GM23338 (cell line): Measurements from ENCODE around the gene KIF15. TPM values are rescaled to one million over a fixed set of nuclear protein-coding genes. Genes with fewer than 3 reads are reported as not detected.

Source experiments
- ATAC-seq: fragments of 200-7000 bp; cut with Tn5 transposase; 3 replicates; pipeline ENCODE4 v1.9.1; 2020
- DNase-seq: peaks from one replicate; pipeline ENCODE4 v3.0.0-alpha.2; 2015; ENCODE audit warnings: low spot score
- H2AFZ ChIP-seq: fragments of 200-600 bp; sonication (generic); 2 replicates; pipeline ENCODE4 v1.8.0; 2016; ENCODE audit warnings: antibody characterized with exemption, mild to moderate bottlenecking, moderate library complexity
- H3F3A ChIP-seq: fragments of 200-600 bp; sonication (generic); replicated peaks from 2 replicates; pipeline ENCODE4 v1.8.0; 2017; ENCODE audit warnings: antibody characterized with exemption, mixed run types, low read depth
- H3K27ac ChIP-seq: fragments of 200-600 bp; sonication (generic); 2 replicates; pipeline ENCODE4 v1.6.1; 2016; ENCODE audit warnings: low read depth
- H3K27me3 ChIP-seq: fragments of 200-600 bp; sonication (generic); 2 replicates; pipeline ENCODE4 v1.8.0; 2016; ENCODE audit warnings: mild to moderate bottlenecking, mixed run types, moderate library complexity; ENCODE audit not compliant: insufficient read depth
- H3K36me3 ChIP-seq: fragments of 200-600 bp; sonication (generic); 2 replicates; pipeline ENCODE4 v1.8.0; 2016; ENCODE audit warnings: mild to moderate bottlenecking; ENCODE audit not compliant: insufficient read depth
- H3K4me1 ChIP-seq: fragments of 200-600 bp; sonication (generic); 2 replicates; pipeline ENCODE4 v1.8.0; 2016; ENCODE audit warnings: mild to moderate bottlenecking, moderate library complexity; ENCODE audit not compliant: insufficient read depth
- H3K4me2 ChIP-seq: fragments of 200-600 bp; sonication (generic); 2 replicates; pipeline ENCODE4 v1.7.1; 2017; ENCODE audit warnings: mixed run types
- H3K4me3 ChIP-seq: fragments of 200-600 bp; sonication (generic); 2 replicates; pipeline ENCODE4 v1.6.1; 2016; ENCODE audit warnings: mixed run types
- H3K79me2 ChIP-seq: fragments of 200-600 bp; sonication (generic); replicated peaks from 2 replicates; pipeline ENCODE4 v1.8.0; 2017; ENCODE audit warnings: mild to moderate bottlenecking; ENCODE audit not compliant: insufficient read depth
- H3K9me2 ChIP-seq: fragments of 200-600 bp; sonication (generic); 2 replicates; pipeline ENCODE4 v1.8.0; 2017; ENCODE audit not compliant: insufficient read depth
- H4K20me1 ChIP-seq: fragments of 200-600 bp; sonication (generic); replicated peaks from 2 replicates; pipeline ENCODE4 v1.8.0; 2017; ENCODE audit warnings: mild to moderate bottlenecking; ENCODE audit not compliant: insufficient read depth
- H3K27ac Mint-ChIP-seq: 2 replicates; pipeline ENCODE4 v1.8.0; 2020; ENCODE audit warnings: inconsistent platforms, mild to moderate bottlenecking, moderate library complexity, mixed read lengths
- H3K27me3 Mint-ChIP-seq: 3 replicates; pipeline ENCODE4 v1.8.0; 2022; ENCODE audit warnings: low read depth, mild to moderate bottlenecking, moderate library complexity, mixed read lengths, inconsistent platforms; ENCODE audit not compliant: insufficient read depth, poor library complexity
- H3K36me3 Mint-ChIP-seq: 3 replicates; pipeline ENCODE4 v1.8.0; 2021; ENCODE audit warnings: low read depth, mild to moderate bottlenecking, inconsistent platforms, moderate library complexity, mixed read lengths
- H3K4me1 Mint-ChIP-seq: 3 replicates; pipeline ENCODE4 v1.8.0; 2020; ENCODE audit warnings: mild to moderate bottlenecking, inconsistent platforms, mixed read lengths
- H3K4me3 Mint-ChIP-seq: 3 replicates; pipeline ENCODE4 v1.8.0; 2021; ENCODE audit warnings: moderate library complexity, mild to moderate bottlenecking, inconsistent platforms, mixed read lengths
- H3K9me3 Mint-ChIP-seq: 3 replicates; pipeline ENCODE4 v1.8.0; 2020; ENCODE audit warnings: moderate library complexity, mild to moderate bottlenecking, inconsistent platforms, mixed read lengths
- EZH2phosphoT487 ChIP-seq: fragments of 200-600 bp; sonication (generic); IDR thresholded peaks from one replicate; pipeline ENCODE4 v1.8.1; 2018; ENCODE audit warnings: antibody characterized with exemption; ENCODE audit not compliant: unreplicated experiment
- JUNB ChIP-seq: IDR thresholded peaks from one replicate; pipeline ENCODE4 v1.6.1; 2016; ENCODE audit warnings: antibody characterized with exemption; ENCODE audit not compliant: unreplicated experiment
- NANOG ChIP-seq: IDR thresholded peaks from 2 replicates; pipeline ENCODE4 v1.6.1; 2016; ENCODE audit warnings: antibody characterized with exemption, borderline replicate concordance
- POLR2AphosphoS5 ChIP-seq: IDR thresholded peaks from 2 replicates; pipeline ENCODE4 v1.6.1; 2016; ENCODE audit warnings: antibody characterized with exemption, low read depth
- STAT1 ChIP-seq: IDR thresholded peaks from one replicate; pipeline ENCODE4 v1.6.1; 2016; ENCODE audit warnings: antibody characterized with exemption; ENCODE audit not compliant: unreplicated experiment
- ZNF114 ChIP-seq: fragments of 250-450 bp; sonication (Bioruptor Pico); IDR thresholded peaks from 2 replicates; pipeline ENCODE4 v1.5.0; 2020; ENCODE audit warnings: mild to moderate bottlenecking, moderate library complexity
- ZNF331 ChIP-seq: fragments of 250-450 bp; sonication (Bioruptor Pico); IDR thresholded peaks from 2 replicates; pipeline ENCODE4 v1.5.0; 2020; ENCODE audit warnings: low read depth, mild to moderate bottlenecking, moderate library complexity
- polyA plus RNA-seq: library from polyadenylated mRNA; unstranded; fragments of >200 nt; fragmentation: Nextera tagmentation; extraction: Ambion mirVana; gene quantifications from 2 replicates; pipeline ENCODE4 v1.2.1, GENCODE V29; 2016
- total RNA-seq: library from RNA; depleted of rRNA; stranded (reverse); fragments of >200 nt; shearing (Covaris generic); gene quantifications from 2 replicates; pipeline ENCODE4 v1.2.3, GENCODE V29; 2014
- TF ChIP-seq, protein P1 (sequence below), 2 experiments: fragments of 200-600 bp in 1 of 2; sonication (generic) in 1 of 2; conservative IDR thresholded peaks; 2 replicates each; pipeline versions ENCODE4 v1.5.1 to v1.6.1; 2016 to 2017; ENCODE audit warnings: antibody characterized with exemption in 2 of 2, low read depth in 2 of 2, mild to moderate bottlenecking in 2 of 2, moderate library complexity in 1 of 2
- TF ChIP-seq, protein P2 (sequence below): IDR thresholded peaks from 2 replicates; pipeline ENCODE4 v1.6.1; 2016; ENCODE audit warnings: antibody characterized with exemption
- TF ChIP-seq, protein P3 (sequence below): IDR thresholded peaks from one replicate; pipeline ENCODE4 v1.6.1; 2018; ENCODE audit warnings: antibody characterized with exemption; ENCODE audit not compliant: unreplicated experiment
- TF ChIP-seq, protein P4 (sequence below): fragments of 250-450 bp; sonication (Bioruptor Pico); IDR thresholded peaks from 2 replicates; pipeline ENCODE4 v1.5.0; 2020; ENCODE audit warnings: mild to moderate bottlenecking, moderate library complexity

KIF15 gene
- total and polyA plus RNA-seq, 2 experiments from 2014 or later, result 21.2 to 25.8 TPM

DNA sequence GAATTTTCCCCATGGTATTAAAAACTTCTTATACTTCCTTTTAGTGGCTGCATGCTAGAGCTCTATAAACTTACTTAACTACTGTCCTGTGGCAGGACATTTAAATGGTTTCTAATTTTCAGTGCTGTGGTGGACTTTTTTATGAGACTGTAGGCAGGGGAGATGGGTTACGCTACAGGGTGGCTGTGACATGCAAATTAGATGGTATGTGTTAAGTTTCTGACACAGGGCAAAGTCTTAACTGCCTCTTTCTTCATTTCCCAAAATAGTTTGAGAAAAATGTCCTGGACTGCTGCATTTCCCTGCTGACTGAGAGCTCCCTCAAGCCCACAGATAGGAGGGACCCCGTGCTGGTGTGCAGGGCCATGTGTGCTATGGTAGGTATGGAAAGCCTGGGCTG is 134.8 kb downstream of the KIF15 start (continued):
- TF ChIP-seq, protein P1, sequence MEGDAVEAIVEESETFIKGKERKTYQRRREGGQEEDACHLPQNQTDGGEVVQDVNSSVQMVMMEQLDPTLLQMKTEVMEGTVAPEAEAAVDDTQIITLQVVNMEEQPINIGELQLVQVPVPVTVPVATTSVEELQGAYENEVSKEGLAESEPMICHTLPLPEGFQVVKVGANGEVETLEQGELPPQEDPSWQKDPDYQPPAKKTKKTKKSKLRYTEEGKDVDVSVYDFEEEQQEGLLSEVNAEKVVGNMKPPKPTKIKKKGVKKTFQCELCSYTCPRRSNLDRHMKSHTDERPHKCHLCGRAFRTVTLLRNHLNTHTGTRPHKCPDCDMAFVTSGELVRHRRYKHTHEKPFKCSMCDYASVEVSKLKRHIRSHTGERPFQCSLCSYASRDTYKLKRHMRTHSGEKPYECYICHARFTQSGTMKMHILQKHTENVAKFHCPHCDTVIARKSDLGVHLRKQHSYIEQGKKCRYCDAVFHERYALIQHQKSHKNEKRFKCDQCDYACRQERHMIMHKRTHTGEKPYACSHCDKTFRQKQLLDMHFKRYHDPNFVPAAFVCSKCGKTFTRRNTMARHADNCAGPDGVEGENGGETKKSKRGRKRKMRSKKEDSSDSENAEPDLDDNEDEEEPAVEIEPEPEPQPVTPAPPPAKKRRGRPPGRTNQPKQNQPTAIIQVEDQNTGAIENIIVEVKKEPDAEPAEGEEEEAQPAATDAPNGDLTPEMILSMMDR (conservative IDR thresholded peaks at IDR 0.05; ENCODE audit: low read depth in 2 of 2), result no peak
- TF ChIP-seq POLR2AphosphoS5 (no peak), EZH2phosphoT487 (no peak), NANOG (no peak), ZNF331 (CRISPR knock-in tag) (no peak)
- TF ChIP-seq, protein P2, sequence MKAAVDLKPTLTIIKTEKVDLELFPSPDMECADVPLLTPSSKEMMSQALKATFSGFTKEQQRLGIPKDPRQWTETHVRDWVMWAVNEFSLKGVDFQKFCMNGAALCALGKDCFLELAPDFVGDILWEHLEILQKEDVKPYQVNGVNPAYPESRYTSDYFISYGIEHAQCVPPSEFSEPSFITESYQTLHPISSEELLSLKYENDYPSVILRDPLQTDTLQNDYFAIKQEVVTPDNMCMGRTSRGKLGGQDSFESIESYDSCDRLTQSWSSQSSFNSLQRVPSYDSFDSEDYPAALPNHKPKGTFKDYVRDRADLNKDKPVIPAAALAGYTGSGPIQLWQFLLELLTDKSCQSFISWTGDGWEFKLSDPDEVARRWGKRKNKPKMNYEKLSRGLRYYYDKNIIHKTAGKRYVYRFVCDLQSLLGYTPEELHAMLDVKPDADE, result no peak
- TF ChIP-seq, protein P3, sequence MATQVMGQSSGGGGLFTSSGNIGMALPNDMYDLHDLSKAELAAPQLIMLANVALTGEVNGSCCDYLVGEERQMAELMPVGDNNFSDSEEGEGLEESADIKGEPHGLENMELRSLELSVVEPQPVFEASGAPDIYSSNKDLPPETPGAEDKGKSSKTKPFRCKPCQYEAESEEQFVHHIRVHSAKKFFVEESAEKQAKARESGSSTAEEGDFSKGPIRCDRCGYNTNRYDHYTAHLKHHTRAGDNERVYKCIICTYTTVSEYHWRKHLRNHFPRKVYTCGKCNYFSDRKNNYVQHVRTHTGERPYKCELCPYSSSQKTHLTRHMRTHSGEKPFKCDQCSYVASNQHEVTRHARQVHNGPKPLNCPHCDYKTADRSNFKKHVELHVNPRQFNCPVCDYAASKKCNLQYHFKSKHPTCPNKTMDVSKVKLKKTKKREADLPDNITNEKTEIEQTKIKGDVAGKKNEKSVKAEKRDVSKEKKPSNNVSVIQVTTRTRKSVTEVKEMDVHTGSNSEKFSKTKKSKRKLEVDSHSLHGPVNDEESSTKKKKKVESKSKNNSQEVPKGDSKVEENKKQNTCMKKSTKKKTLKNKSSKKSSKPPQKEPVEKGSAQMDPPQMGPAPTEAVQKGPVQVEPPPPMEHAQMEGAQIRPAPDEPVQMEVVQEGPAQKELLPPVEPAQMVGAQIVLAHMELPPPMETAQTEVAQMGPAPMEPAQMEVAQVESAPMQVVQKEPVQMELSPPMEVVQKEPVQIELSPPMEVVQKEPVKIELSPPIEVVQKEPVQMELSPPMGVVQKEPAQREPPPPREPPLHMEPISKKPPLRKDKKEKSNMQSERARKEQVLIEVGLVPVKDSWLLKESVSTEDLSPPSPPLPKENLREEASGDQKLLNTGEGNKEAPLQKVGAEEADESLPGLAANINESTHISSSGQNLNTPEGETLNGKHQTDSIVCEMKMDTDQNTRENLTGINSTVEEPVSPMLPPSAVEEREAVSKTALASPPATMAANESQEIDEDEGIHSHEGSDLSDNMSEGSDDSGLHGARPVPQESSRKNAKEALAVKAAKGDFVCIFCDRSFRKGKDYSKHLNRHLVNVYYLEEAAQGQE, result no peak

DNA sequence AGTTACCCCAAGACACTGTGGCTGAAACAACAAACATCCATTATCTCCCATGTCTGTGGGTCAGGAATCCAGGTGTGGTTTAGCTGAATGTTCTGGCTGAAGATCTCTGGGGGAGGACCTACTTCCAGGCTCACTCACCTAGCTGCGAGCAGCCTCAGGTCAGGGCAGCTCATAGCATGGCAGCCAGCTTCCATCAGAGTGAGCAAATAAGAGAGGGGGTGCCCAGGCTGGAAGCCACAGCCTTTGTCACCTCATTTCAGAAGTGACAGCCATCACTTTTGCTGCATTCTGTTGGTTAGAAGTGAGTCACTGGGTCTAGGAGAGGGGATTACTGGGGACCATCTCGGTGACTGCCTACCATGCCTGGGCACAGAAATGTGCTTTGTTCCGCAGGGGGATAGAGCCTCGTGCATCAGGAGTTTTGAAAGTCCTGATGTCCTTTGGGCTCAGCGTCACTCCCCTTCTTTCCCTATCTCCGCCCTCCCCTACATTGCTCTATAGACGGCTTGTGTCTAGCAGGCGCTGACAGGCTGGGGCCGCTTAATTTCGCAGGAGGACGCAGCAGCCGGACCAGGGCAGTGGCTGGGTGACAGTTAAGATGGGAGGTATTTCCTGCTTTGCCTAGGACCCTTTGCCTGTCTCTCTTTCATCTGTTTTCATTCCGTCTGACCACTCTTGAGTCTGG is 138.2 kb downstream of the KIF15 start:
- Histone ChIP-seq H3K36me3 (no peaks in the 10 kb centered on the region), H3K9me2 (no peaks in the 10 kb centered on the region), H3K4me1 (no peaks in the 10 kb centered on the region; the same call in 1 of the 2 replicates), H3K27ac (no peak overlapping the region), H2AFZ (peak overlapping the region; percentile 91), H3K79me2 (no peaks in the 10 kb centered on the region), H4K20me1 (no peaks in the 10 kb centered on the region), H3F3A (no peaks in the 10 kb centered on the region), H3K27me3 (no peaks in the 10 kb centered on the region), H3K4me2 (no peak overlapping the region), H3K4me3 (no peak overlapping the region)
- Mint-ChIP-seq H3K4me1 (peaks cover 18% of the 10 kb centered on the region), H3K27ac (no peak overlapping the region), H3K27me3 (peaks cover 13% of the 10 kb centered on the region), H3K4me3 (no peak overlapping the region), H3K9me3 (no peaks in the 10 kb centered on the region), H3K36me3 (no peaks in the 10 kb centered on the region)
- ATAC-seq (peak; percentile 41), DNase-seq (no peak)
- TF ChIP-seq, protein P4, sequence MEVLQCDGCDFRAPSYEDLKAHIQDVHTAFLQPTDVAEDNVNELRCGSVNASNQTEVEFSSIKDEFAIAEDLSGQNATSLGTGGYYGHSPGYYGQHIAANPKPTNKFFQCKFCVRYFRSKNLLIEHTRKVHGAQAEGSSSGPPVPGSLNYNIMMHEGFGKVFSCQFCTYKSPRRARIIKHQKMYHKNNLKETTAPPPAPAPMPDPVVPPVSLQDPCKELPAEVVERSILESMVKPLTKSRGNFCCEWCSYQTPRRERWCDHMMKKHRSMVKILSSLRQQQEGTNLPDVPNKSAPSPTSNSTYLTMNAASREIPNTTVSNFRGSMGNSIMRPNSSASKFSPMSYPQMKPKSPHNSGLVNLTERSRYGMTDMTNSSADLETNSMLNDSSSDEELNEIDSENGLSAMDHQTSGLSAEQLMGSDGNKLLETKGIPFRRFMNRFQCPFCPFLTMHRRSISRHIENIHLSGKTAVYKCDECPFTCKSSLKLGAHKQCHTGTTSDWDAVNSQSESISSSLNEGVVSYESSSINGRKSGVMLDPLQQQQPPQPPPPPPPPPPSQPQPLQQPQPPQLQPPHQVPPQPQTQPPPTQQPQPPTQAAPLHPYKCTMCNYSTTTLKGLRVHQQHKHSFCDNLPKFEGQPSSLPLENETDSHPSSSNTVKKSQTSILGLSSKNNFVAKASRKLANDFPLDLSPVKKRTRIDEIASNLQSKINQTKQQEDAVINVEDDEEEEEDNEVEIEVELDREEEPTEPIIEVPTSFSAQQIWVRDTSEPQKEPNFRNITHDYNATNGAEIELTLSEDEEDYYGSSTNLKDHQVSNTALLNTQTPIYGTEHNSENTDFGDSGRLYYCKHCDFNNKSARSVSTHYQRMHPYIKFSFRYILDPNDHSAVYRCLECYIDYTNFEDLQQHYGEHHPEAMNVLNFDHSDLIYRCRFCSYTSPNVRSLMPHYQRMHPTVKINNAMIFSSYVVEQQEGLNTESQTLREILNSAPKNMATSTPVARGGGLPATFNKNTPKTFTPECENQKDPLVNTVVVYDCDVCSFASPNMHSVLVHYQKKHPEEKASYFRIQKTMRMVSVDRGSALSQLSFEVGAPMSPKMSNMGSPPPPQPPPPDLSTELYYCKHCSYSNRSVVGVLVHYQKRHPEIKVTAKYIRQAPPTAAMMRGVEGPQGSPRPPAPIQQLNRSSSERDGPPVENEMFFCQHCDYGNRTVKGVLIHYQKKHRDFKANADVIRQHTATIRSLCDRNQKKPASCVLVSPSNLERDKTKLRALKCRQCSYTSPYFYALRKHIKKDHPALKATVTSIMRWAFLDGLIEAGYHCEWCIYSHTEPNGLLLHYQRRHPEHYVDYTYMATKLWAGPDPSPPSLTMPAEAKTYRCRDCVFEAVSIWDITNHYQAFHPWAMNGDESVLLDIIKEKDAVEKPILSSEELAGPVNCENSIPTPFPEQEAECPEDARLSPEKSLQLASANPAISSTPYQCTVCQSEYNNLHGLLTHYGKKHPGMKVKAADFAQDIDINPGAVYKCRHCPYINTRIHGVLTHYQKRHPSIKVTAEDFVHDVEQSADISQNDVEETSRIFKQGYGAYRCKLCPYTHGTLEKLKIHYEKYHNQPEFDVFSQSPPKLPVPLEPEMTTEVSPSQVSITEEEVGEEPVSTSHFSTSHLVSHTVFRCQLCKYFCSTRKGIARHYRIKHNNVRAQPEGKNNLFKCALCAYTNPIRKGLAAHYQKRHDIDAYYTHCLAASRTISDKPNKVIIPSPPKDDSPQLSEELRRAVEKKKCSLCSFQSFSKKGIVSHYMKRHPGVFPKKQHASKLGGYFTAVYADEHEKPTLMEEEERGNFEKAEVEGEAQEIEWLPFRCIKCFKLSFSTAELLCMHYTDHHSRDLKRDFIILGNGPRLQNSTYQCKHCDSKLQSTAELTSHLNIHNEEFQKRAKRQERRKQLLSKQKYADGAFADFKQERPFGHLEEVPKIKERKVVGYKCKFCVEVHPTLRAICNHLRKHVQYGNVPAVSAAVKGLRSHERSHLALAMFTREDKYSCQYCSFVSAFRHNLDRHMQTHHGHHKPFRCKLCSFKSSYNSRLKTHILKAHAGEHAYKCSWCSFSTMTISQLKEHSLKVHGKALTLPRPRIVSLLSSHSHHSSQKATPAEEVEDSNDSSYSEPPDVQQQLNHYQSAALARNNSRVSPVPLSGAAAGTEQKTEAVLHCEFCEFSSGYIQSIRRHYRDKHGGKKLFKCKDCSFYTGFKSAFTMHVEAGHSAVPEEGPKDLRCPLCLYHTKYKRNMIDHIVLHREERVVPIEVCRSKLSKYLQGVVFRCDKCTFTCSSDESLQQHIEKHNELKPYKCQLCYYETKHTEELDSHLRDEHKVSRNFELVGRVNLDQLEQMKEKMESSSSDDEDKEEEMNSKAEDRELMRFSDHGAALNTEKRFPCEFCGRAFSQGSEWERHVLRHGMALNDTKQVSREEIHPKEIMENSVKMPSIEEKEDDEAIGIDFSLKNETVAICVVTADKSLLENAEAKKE (CRISPR knock-in tag), result no peak
- TF ChIP-seq NANOG (no peak), STAT1 (no peak), ZNF114 (no peak), JUNB (no peak)
